ENCODE data around the gene SLC7A6. TPM values are rescaled to one million over a fixed set of nuclear protein-coding genes. Genes with fewer than 3 reads are reported as not detected.

SLC7A6 gene
- total and polyA plus RNA-seq, 2 of the 8 experiments (the other 6 are each of a cell fraction or from before 2014, with no cell fraction given) = 28.0 to 37.8 TPM

GRCh38 chr16:68287276-68288251, 23.2 kb downstream of the SLC7A6 start:
- no peak for TF ChIP-seq BRCA1 (IDR thresholded peaks at IDR 0.05; ENCODE audit: low read depth, low read length)
- no peak for TF ChIP-seq ASH2L (IDR thresholded peaks at IDR 0.05; ENCODE audit: low read length)
- no peak for TF ChIP-seq ZNF274 (IDR thresholded peaks at IDR 0.05; ENCODE audit: borderline replicate concordance, extremely low read depth, low read length)
- no peak for TF ChIP-seq EP300 (IDR thresholded peaks at IDR 0.05; ENCODE audit: borderline replicate concordance in 1 of 2, low read depth in 2 of 2, low read length in 2 of 2)
- TF ChIP-seq YY1 (IDR thresholded peaks at IDR 0.05; ENCODE audit: low read depth, low read length) = no peak
- no peak for TF ChIP-seq SIX5 (IDR thresholded peaks at IDR 0.05; ENCODE audit: low read depth, low read length)
- no peak for TF ChIP-seq SP4 (IDR thresholded peaks at IDR 0.05; ENCODE audit: low read length)
- ChIA-PET POLR2A (ENCODE audit: partially characterized antibody) (interaction anchor here (0.6 to 4.4 kb wide), 4 partner anchors 16 to 108 kb away, joined by 3 to 13 read pairs (median 6); partner anchors contain the start of gene SLC7A6), CTCF (ENCODE audit: partially characterized antibody) (interaction anchor here (0.6 to 20.4 kb wide), 8 partner anchors 10 to 59 kb away, joined by 3 to 233 read pairs (median 3); partner anchors contain the start of gene SLC7A6)
- Histone ChIP-seq H4K8ac (ENCODE audit: extremely low read depth, insufficient read depth, low read length) (no peak overlapping the region), H3K79me1 (ENCODE audit: low read depth, low read length) (0 out of 2 replicates have a peak, but pooled peaks cover 3% of the 10 kb centered on the region), H3K36me3 (ENCODE audit: control insufficient read depth in 2 of 4, insufficient read depth in 4 of 4, low read length in 3 of 4) (peaks cover 0 to 13% (median 5%) of the 10 kb centered on the region in 4 experiments; a peak in 5 of 8 replicates), H2BK20ac (ENCODE audit: low read length) (no peak overlapping the region), H3K79me2 (ENCODE audit: control insufficient read depth in 1 of 2, insufficient read depth in 2 of 2, low read length in 2 of 2) (no peaks in the 10 kb centered on the region), H4K5ac (ENCODE audit: insufficient read length, low read depth, low read length) (no peak overlapping the region), H2AK5ac (ENCODE audit: low read depth, low read length) (no peak overlapping the region), H3K56ac (replicated peaks; ENCODE audit: insufficient read length, low read depth, low read length) (no peak overlapping the region), H2BK5ac (ENCODE audit: low read depth, low read length) (no peak overlapping the region), H2BK120ac (replicated peaks; ENCODE audit: low read depth, low read length) (no peak overlapping the region), H2AFZ (ENCODE audit: low read length) (no peak overlapping the region), H3K4me2 (ENCODE audit: insufficient read depth in 1 of 2, low read depth in 2 of 2, low read length in 2 of 2) (no peak overlapping the region), H3K27ac (ENCODE audit: low read depth, low read length) (no peak overlapping the region), H3K4ac (replicated peaks; ENCODE audit: insufficient read length, low read depth, low read length) (no peak overlapping the region), H4K91ac (replicated peaks; ENCODE audit: insufficient read length, low read length) (no peak overlapping the region), H3K4me3 (ENCODE audit: extremely low read depth in 1 of 4, insufficient read depth in 2 of 4, low read depth in 3 of 4, low read length in 4 of 4) (no peak overlapping the region), H3K9me3 (ENCODE audit: insufficient read depth in 2 of 2, low read depth in 1 of 2, low read length in 1 of 2) (no peaks in the 10 kb centered on the region), H2BK15ac (ENCODE audit: low read length) (no peak overlapping the region), H3K18ac (ENCODE audit: extremely low read depth, low read length) (no peak overlapping the region), H3K14ac (ENCODE audit: insufficient read length) (no peak overlapping the region), H3K27me3 (replicated peaks in 1 of 4; ENCODE audit: control insufficient read depth in 3 of 4, extremely low read depth in 1 of 4, insufficient read depth in 3 of 4, low read length in 3 of 4) (no peaks in the 10 kb centered on the region), H3K23ac (ENCODE audit: insufficient read length) (no peak overlapping the region), H4K20me1 (replicated peaks in 1 of 2; ENCODE audit: control insufficient read depth in 1 of 2, insufficient read depth in 2 of 2, low read length in 2 of 2) (peaks cover 2 to 9% of the 10 kb centered on the region in 2 experiments), H2BK12ac (ENCODE audit: low read depth, low read length) (no peak overlapping the region), H3K9ac (replicated peaks in 1 of 4; ENCODE audit: extremely low read depth in 1 of 4, low read depth in 3 of 4, low read length in 3 of 4) (no peak overlapping the region), H3K23me2 (ENCODE audit: low read depth, low read length) (no peaks in the 10 kb centered on the region; the same call in 1 of the 2 replicates), H3K4me1 (replicated peaks in 1 of 4; ENCODE audit: control insufficient read depth in 3 of 4, insufficient read depth in 4 of 4, low read length in 3 of 4) (no peaks in the 10 kb centered on the region)
- 93% methylated on average over 11 of the region's 11 CpGs; no CpG with 5 or more reads in 1 of the 2 experiments for WGBS, 2 experiments (ENCODE audit: extremely low coverage in 1 of 2, insufficient coverage in 1 of 2, insufficient read length in 1 of 2, insufficient replicate concordance in 2 of 2, low coverage in 1 of 2, low lambda C conversion rate in 2 of 2, missing lambda C conversion rate in 1 of 2)
- no peak for DNase-seq (ENCODE audit: low read depth in 1 of 2, low spot score in 2 of 2)
- no peak for FAIRE-seq
